ENCODE measurements around the gene GSTA3. TPM values are rescaled to one million over a fixed set of nuclear protein-coding genes. Genes with fewer than 3 reads are reported as not detected.
"Not testable (repeated sequence)": the region's sequence is repeated elsewhere in the genome, so short reads cannot be mapped to it uniquely, and the experiment has no call there.

GSTA3 gene
- total RNA-seq, 1 donor from 2014 or later = not detected

- Mint-ChIP-seq H3K36me3 (ENCODE audit: low read depth) (no peaks in the 10 kb centered on the region), H3K4me1 (ENCODE audit: low read depth) (peaks cover 3% of the 10 kb centered on the region), H3K27ac (no peak overlapping the region), H3K9me3 (no peaks in the 10 kb centered on the region), H3K4me3 (no peak overlapping the region), H3K27me3 (ENCODE audit: insufficient read depth) (peaks cover 9% of the 10 kb centered on the region)
- intact Hi-C loops (cut with micrococcal nuclease) = loop anchor here (5.0 kb wide), 1 partner anchor 614 kb away; no protein-coding TSS in a partner anchor
- no peak for DNase-seq (ENCODE audit: low spot score)
Measured at GRCh38 chr6:52871621-52872020, 37.9 kb downstream of the GSTA3 start.

DNA sequence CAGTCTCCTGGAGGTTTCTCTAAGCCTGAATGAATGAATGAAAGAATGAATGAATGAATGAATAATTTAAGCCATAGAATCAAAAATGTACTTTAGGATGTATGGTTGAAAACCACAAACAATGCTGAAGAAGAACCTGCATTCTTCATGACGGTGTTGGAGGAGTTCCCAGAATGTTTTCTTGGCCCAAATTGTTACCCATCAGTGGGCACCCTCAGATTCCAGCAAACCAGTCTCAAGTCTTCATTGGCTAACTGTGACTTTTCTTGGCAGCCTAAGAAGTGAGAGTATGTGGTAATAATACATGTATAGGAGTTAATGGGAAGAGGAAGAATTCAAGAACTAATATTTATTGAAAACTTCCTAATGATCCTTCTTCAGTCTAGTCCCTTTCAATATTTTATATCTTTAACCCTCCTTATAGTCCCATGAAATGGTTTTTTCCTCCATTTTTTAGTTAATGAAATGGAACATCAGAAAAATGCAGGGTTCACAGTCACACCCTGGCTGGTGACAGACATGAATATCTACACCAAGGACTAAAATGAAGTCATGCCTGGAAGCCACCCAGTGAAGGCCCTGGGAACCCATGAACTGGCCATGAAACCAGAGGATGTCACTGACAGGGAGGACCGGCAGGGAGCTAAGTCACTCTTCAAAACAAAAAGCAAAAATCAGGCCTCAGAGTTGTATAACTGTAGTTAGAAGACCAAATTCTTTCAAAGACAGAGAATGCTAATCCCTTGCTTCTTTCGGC lies 39.0 kb downstream of the GSTA3 start:
- not testable (repeated sequence) for H3K4me3 Mint-ChIP-seq; H3K36me3 Mint-ChIP-seq (ENCODE audit: low read depth); H3K9me3 Mint-ChIP-seq; DNase-seq (ENCODE audit: low spot score); H3K27me3 Mint-ChIP-seq (ENCODE audit: insufficient read depth); H3K27ac Mint-ChIP-seq; H3K4me1 Mint-ChIP-seq (ENCODE audit: low read depth)
- intact Hi-C loops (cut with micrococcal nuclease) = loop anchor here (5.0 kb wide), 1 partner anchor 613 kb away; no protein-coding TSS in a partner anchor

- DNase-seq (ENCODE audit: low spot score); H3K36me3 Mint-ChIP-seq (ENCODE audit: low read depth); H3K27ac Mint-ChIP-seq; H3K4me1 Mint-ChIP-seq (ENCODE audit: low read depth); H3K9me3 Mint-ChIP-seq; H3K4me3 Mint-ChIP-seq; intact Hi-C loops (cut with micrococcal nuclease): not testable (repeated sequence)
- peaks cover 16% of the 10 kb centered on the region for H3K27me3 Mint-ChIP-seq (ENCODE audit: insufficient read depth)
Measured at GRCh38 chr6:52868899-52869298, 40.6 kb downstream of the GSTA3 start.

GRCh38 chr6:52868240-52868639 lies 41.3 kb downstream of the GSTA3 start:
- no peaks in the 10 kb centered on the region for H3K36me3 Mint-ChIP-seq (ENCODE audit: low read depth)
- intact Hi-C loops (cut with micrococcal nuclease) = no loop called here
- DNase-seq (ENCODE audit: low spot score) = no peak
- no peaks in the 10 kb centered on the region for H3K9me3 Mint-ChIP-seq
- H3K4me3 Mint-ChIP-seq = no peak overlapping the region
- no peaks in the 10 kb centered on the region for H3K4me1 Mint-ChIP-seq (ENCODE audit: low read depth)
- H3K27me3 Mint-ChIP-seq (ENCODE audit: insufficient read depth) = peaks cover 16% of the 10 kb centered on the region
- no peak overlapping the region for H3K27ac Mint-ChIP-seq

DNA sequence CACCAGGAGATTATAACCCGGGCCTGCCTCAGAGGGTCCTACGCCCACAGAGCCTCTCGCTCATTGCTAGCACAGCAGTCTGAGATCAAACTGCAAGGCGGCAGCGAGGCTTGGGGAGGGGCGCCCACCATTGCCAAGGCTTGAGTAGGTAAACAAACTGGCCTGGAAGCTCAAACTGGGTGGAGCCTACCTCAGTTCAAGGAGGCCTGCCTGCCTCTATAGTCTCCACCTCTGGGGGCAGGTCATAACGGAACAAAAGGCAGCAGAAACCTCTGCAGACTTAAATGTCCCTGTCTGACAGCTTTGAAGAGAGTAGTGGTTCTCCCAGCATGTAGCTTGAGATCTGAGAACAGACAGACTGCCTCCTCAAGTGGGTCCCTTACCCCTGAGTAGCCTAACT lies 48.3 kb downstream of the GSTA3 start:
- not testable (repeated sequence) for H3K4me1 Mint-ChIP-seq (ENCODE audit: low read depth)

GRCh38 chr6:52858416-52858815 lies 51.1 kb downstream of the GSTA3 start:
- Mint-ChIP-seq H3K4me1 (ENCODE audit: low read depth) (no peaks in the 10 kb centered on the region), H3K27ac (no peak overlapping the region), H3K9me3 (no peaks in the 10 kb centered on the region), H3K27me3 (ENCODE audit: insufficient read depth) (peaks cover 9% of the 10 kb centered on the region), H3K36me3 (ENCODE audit: low read depth) (no peaks in the 10 kb centered on the region), H3K4me3 (no peak overlapping the region)
- intact Hi-C loops (cut with micrococcal nuclease) = no loop called here
- DNase-seq (ENCODE audit: low spot score) = no peak

More for the DNA sequence above, 48.3 kb downstream of the GSTA3 start:
- H3K27ac Mint-ChIP-seq; DNase-seq (ENCODE audit: low spot score); H3K27me3 Mint-ChIP-seq (ENCODE audit: insufficient read depth); intact Hi-C loops (cut with micrococcal nuclease); H3K36me3 Mint-ChIP-seq (ENCODE audit: low read depth); H3K9me3 Mint-ChIP-seq; H3K4me3 Mint-ChIP-seq: not testable (repeated sequence)

GRCh38 chr6:52856137-52856536 lies 53.4 kb downstream of the GSTA3 start:
- H3K36me3 Mint-ChIP-seq (ENCODE audit: low read depth); H3K27ac Mint-ChIP-seq: not testable (repeated sequence)
- peaks cover 19% of the 10 kb centered on the region for H3K27me3 Mint-ChIP-seq (ENCODE audit: insufficient read depth)

DNA sequence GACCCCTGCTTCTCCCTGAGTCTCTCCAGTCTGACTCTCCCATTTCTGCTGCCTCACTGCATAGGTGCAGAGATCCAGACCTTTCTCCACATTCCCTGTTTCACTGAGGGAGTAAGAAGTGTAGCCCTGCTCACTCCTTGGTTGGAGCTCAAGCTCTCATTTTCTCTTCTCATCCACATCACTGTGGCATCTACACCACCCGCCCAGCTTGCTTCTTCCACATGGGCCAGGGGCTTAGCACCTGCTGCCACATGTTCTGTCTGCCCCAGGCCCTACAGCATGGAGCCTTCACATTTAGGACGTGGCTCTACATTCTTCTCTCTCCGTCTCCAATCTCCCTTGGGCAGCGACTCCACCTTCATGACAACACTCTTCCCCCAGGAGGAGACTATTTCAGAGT lies 60.4 kb downstream of the GSTA3 start:
- no peaks in the 10 kb centered on the region for H3K4me1 Mint-ChIP-seq (ENCODE audit: low read depth)
- H3K4me3 Mint-ChIP-seq = no peak overlapping the region
- H3K27ac Mint-ChIP-seq = no peak overlapping the region
- H3K9me3 Mint-ChIP-seq = no peaks in the 10 kb centered on the region
- H3K36me3 Mint-ChIP-seq (ENCODE audit: low read depth) = no peaks in the 10 kb centered on the region
- peaks cover 22% of the 10 kb centered on the region for H3K27me3 Mint-ChIP-seq (ENCODE audit: insufficient read depth)
- intact Hi-C loops (cut with micrococcal nuclease) = no loop called here
- no peak for DNase-seq (ENCODE audit: low spot score)

More at GRCh38 chr6:52856137-52856536, 53.4 kb downstream of the GSTA3 start:
- H3K4me3 Mint-ChIP-seq; H3K9me3 Mint-ChIP-seq; intact Hi-C loops (cut with micrococcal nuclease); DNase-seq (ENCODE audit: low spot score); H3K4me1 Mint-ChIP-seq (ENCODE audit: low read depth): not testable (repeated sequence)

Other genes with a start within 250 kb of the GSTA3 start
- gene TMEM14A, start 238.6 kb downstream of the GSTA3 start, total RNA-seq = 12.2 and 15.1 TPM in 2 replicates
- gene GSTA2, start 146.2 kb downstream of the GSTA3 start, total RNA-seq = not detected in 2 replicates
- not detected in 2 replicates for gene GSTA1, start 105.9 kb downstream of the GSTA3 start, total RNA-seq
- not detected in 2 replicates for gene GSTA5, start 68.9 kb downstream of the GSTA3 start, total RNA-seq
- gene GSTA4, start 85.6 kb upstream of the GSTA3 start, total RNA-seq = 35.8 and 38.7 TPM in 2 replicates
- 11.7 and 12.5 TPM in 2 replicates for gene CILK1, start 152.1 kb upstream of the GSTA3 start, total RNA-seq
- gene FBXO9, start 155.7 kb upstream of the GSTA3 start, total RNA-seq = 67.3 and 73.2 TPM in 2 replicates
- gene GCM1, start 239.1 kb upstream of the GSTA3 start, total RNA-seq = 0.15 TPM in 1 of 2 replicates, not detected in the other

Data from activated T-helper 1 cell treated with anti-CD3 and anti-CD28 coated beads, Interleukin-12 subunit alpha, Interleukin-12 subunit beta, Interleukin-2, Interleukin-4 antibody, amounts not matched to agents 30 ng/mL and 10 ng/mL and 1 ng/mL, durations not matched to agents 14 hours and 24 hours and 36 hours (primary cell).